ENCODE data around the gene ENTPD7.

The ENTPD7 gene

DNA sequence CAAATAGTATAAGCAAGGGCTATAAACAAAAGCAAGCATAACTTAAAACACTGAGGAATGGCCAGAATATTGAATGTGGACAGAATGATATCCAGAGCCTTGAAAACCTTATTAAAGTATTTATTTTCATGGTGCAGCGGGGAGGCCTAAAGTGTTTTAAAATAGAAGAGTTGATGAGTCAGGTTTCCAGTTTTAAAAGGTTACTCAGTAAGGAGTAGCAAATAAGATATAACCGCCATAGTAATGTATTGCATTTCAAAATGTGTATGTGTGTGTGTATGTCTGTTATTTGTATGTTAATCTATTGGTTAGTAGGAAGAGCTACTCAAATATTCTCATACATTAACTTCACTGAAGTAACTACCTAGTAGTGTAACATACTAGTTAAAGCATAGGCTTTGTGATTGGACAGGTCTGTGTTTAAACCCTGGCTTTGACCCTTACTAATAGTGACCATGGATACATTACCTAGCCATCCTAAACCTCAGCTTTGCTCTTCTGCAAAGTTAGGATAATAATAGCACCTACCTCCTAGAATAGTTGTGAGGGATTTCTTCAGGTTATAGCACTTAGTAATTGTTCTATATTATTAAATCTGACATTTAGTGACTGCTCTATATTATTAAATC lies 89.6 kb downstream of the ENTPD7 start:
- H3K9me3 ChIP-seq (ENCODE audit: control insufficient read depth, insufficient read depth, low read depth, low read length): no peaks in the 10 kb centered on the region
- CTCF ChIA-PET: interaction anchor here (0.6 to 1.3 kb wide), 3 partner anchors 17 to 297 kb away, joined by 3 read pairs; partner anchors contain the start of genes COX15 and CUTC
- peaks cover 82 to 87% of the 10 kb centered on the region in 2 experiments for H3K36me3 ChIP-seq (ENCODE audit: control insufficient read depth in 2 of 2, insufficient read depth in 1 of 2, low read length in 2 of 2)
- H3K4me3 ChIP-seq (ENCODE audit: low read depth, low read length): no peak overlapping the region
- no peaks in the 10 kb centered on the region for H3K4me1 ChIP-seq (ENCODE audit: control insufficient read depth, insufficient read depth, low read length)
- POLR2A ChIA-PET: no interaction called here
- H3K27ac ChIP-seq (ENCODE audit: extremely low read depth, low read depth, low read length): no peak overlapping the region
- no peak for TF ChIP-seq ZNF610 (tag by site-specific recombination; IDR thresholded peaks at IDR 0.05; ENCODE audit: borderline replicate concordance)
- TF ChIP-seq GLI4 (tag by site-specific recombination; IDR thresholded peaks at IDR 0.05): no peak
- TF ChIP-seq SP2 (tag by site-specific recombination; IDR thresholded peaks at IDR 0.05): no peak
- TF ChIP-seq ZNF398 (tag by site-specific recombination; IDR thresholded peaks at IDR 0.05): no peak
- TF ChIP-seq HOXD13 (CRISPR knock-in tag; IDR thresholded peaks at IDR 0.05; ENCODE audit: borderline replicate concordance): no peak
- TF ChIP-seq ZNF555 (tag by site-specific recombination; conservative IDR thresholded peaks at IDR 0.05): no peak
- TF ChIP-seq CTCF (tag by site-specific recombination; IDR thresholded peaks at IDR 0.05): no peak
- no peak for TF ChIP-seq ZNF18 (tag by site-specific recombination; IDR thresholded peaks at IDR 0.05)
- TF ChIP-seq ZNF792 (tag by site-specific recombination; IDR thresholded peaks at IDR 0.05): no peak
- no peak for TF ChIP-seq SALL2 (tag by site-specific recombination; IDR thresholded peaks at IDR 0.05; ENCODE audit: borderline replicate concordance)
- TF ChIP-seq ZNF335 (tag by site-specific recombination; conservative IDR thresholded peaks at IDR 0.05): no peak

DNA sequence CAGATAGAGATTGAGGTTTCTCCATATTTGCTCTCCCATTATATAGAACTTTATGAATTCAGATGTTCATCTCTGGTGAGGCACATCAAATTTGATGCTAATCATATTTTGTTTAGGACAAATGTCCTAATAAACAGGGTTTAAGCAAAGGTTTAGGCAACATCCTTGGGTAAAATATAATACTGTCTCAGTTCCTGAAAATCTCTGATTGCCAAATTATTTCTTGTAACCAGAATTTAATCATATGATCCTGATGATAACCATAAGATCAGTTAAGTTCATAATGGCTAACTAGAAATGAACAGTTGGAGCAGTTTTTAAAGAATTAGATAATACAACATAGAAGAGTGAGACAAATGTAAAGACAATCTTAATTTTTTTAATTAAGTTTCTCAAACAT lies 91.3 kb downstream of the ENTPD7 start:
- no peak overlapping the region for H3K27ac ChIP-seq (ENCODE audit: extremely low read depth, low read depth, low read length)
- CTCF ChIA-PET: interaction anchor here (0.6 kb wide), 1 partner anchor 139 kb away, joined by 3 read pairs; no protein-coding TSS in a partner anchor
- no peaks in the 10 kb centered on the region for H3K9me3 ChIP-seq (ENCODE audit: control insufficient read depth, insufficient read depth, low read depth, low read length)
- H3K36me3 ChIP-seq (ENCODE audit: control insufficient read depth in 2 of 2, insufficient read depth in 1 of 2, low read length in 2 of 2): peaks cover 73 to 89% of the 10 kb centered on the region in 2 experiments
- POLR2A ChIA-PET: no interaction called here
- no peak overlapping the region for H3K4me3 ChIP-seq (ENCODE audit: low read depth, low read length)
- TF ChIP-seq, protein P1, sequence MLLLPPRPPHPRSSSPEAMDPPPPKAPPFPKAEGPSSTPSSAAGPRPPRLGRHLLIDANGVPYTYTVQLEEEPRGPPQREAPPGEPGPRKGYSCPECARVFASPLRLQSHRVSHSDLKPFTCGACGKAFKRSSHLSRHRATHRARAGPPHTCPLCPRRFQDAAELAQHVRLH (tag by site-specific recombination; IDR thresholded peaks at IDR 0.05): no peak
- TF ChIP-seq ZNF404 (tag by site-specific recombination; IDR thresholded peaks at IDR 0.05): no peak
- no peak for TF ChIP-seq PRDM1 (tag by site-specific recombination; IDR thresholded peaks at IDR 0.05)
- TF ChIP-seq HOXA7 (CRISPR knock-in tag; IDR thresholded peaks at IDR 0.05; ENCODE audit: borderline replicate concordance): no peak
- TF ChIP-seq KLF7 (tag by site-specific recombination; IDR thresholded peaks at IDR 0.05; ENCODE audit: borderline replicate concordance): no peak
- no peak for TF ChIP-seq ZBTB1 (tag by site-specific recombination; IDR thresholded peaks at IDR 0.05)
- TF ChIP-seq ZNF555 (tag by site-specific recombination; conservative IDR thresholded peaks at IDR 0.05): no peak
- no peaks in the 10 kb centered on the region for H3K4me1 ChIP-seq (ENCODE audit: control insufficient read depth, insufficient read depth, low read length)

Measured in HEK293 (cell line).